Stimulated activated CD4-positive, alpha-beta T cell treated with anti-CD3 and anti-CD28 coated beads, TNF-alpha, amount 100 ng/mL, for 24 hours (primary cell): ENCODE measurements around the gene FBRSL1.
A peak's percentile ranks its signal among the peaks of the same experiment; 100 is the strongest.
"Not testable (repeated sequence)": the region's sequence is repeated elsewhere in the genome, so short reads cannot be mapped to it uniquely, and the experiment has no call there.

Source experiments
- DNase-seq, 3 experiments: peaks; one replicate each; pipeline ENCODE4 v3.0.0-alpha.2; 2020; ENCODE audit warnings: low read depth in 3 of 3

FBRSL1 gene

DNA sequence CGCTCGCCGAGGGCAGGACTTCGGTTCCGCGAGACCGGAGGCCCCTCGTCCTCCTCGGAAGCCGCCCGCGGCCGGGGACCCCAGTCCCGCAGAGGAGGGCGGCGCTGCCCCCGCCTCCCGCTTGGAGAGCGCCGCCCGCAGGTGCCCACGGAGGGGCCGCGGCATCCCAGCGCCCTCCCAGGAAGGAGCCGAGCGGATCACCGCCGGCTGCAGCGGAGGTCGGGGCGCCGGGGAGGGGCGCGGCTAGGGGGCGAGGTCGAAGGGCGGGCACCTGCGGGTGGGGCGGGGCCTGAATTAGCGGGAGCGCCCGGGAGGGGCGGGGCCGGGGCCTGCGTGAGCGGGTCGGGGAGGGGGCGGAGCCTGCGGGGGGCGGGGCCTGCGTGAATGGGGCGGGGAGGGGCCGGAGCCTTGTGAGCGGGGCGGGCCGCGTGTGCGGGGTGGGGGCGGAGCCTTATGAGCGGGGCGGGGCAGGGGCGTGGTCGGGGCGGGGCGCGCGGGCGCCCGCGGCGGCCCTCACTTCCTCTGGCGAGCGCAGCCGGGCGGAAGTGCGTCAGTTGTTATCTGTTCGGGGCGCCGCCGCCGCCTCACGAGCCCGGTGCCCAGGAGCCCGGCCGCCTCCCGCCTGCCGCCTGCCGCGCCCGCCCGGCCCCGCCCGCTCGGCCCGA, at the start of gene FBRSL1:
Gene FBRSL1 (plus strand): TSS at position 550 of the 665 bp plus-strand sequence.
- peak; percentile 81 to 90 (median 84) for DNase-seq

DNA sequence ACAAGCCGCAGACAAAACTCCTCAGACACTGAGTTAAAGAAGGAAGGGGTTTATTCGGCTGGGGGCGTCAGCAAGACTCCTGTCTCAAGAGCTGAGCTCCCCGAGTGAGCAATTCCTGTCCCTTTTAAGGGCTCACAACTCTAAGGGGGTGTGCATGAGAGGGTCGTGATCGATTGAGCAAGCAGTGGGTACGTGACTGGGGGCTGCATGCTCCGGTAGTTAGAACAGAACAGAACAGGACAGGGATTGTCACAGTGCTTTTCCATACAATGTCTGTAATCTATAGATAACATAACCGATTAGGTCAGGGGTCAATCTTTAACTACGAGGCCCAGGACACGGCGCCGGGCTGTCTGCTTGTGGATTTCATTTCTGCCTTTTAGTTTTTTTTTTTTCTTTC, 49.5 kb upstream of the FBRSL1 start:
- DNase-seq: not testable (repeated sequence)

GRCh38 chr12:132441871-132442863, 47.8 kb upstream of the FBRSL1 start:
- DNase-seq: no peak

DNA sequence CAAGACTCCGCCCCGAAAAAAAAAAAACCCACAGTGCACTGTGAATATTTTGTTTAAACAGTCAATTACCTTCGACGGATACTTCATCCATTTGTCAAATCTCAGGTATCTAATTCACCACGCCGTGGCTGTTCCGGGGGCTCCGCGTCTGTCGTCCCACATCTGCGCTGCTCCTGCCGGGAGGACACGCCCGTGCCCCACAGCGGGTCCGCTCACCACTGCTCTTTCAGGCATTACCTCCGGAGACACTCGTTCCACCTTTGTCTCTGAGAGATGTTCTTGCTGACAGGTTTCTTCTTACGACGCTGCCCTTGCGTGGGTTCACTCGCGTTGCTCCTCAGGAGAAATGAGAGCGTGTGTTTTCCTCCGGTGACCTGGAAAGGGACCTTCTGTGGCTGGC, 46.9 kb upstream of the FBRSL1 start:
- DNase-seq: no peak

GRCh38 chr12:132444283-132444682, 45.7 kb upstream of the FBRSL1 start:
- DNase-seq: no peak

DNA sequence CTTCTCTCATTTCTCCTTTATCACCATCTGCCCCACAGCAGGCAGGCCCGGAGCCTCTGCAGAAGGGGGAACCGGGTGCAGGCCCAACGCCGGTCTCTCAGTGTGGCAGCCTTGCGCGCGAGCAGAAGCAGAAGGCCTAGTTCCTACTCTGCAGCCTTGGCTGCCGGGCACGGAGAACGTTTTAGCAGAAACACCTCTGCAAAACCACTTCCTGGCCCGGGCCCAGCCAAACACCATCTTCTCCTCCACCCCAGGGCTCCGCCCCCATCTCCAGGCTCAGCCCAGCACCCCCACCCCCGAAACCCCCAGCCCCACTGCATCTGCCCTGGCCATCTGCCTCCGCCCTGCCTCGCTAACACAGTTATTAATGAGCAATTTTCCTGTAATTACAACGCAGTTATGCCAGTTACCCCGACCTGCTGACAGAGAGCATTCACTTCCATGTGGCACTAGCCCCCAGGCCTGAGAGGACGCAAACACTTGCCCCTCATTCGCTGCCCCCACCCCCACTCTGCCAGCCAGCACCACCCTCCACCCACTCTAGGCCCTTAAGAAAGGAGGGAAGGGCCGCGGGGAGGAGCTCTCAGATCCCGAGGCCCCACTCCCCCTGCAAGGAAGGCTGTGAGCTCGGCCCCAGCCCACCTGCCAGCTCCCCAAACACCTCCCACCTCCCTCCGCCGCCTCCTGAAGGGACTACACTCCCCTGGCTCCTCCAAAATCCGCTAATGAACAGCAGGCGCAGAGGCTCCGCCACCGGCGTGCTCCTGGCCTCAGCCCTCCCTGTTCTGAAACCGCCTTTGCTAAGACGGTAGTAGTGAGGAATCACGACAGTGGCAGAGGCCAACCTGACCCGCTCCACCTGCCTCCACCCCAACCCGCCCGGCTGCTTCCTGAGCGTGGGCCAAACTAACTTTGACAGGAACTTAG, 44.7 kb upstream of the FBRSL1 start:
- peak; percentile 57 to 81 (median 67) for DNase-seq

DNA sequence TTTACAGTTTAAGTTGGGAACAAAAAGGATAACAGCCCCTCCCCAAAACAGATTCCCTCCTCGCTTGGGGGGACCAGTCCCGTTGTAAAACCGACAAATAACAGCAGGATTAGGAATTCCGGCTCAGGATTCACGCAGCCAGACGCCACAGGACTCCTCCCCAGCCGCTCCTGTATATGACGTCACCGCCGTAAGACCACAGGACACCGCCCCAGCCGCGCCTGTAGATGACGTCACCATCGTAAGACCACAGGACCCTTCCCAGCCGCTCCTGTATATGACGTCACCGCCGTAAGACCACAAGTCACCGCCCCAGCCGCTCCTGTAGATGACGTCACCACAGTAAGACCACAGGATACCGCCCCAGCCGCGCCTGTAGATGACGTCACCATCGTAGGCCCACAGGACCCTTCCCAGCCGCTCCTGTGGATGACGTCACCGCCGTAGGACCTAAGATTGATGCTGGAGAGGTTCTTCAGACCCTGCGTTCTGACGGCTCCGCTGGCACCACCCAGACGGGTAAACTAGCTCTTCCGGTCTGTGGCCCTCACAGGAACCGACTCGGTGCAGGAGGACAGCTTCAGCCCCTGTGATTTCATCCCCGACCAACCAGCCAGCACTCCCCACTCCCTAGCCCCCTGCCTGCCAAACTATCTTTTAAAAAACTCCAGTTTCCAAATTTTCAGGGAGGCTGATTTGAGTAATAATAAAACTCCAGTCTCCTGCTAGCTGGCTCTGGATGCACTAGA, 43.9 kb upstream of the FBRSL1 start:
- DNase-seq: peak in 2 of 3 experiments; percentile 30 to 44

DNA sequence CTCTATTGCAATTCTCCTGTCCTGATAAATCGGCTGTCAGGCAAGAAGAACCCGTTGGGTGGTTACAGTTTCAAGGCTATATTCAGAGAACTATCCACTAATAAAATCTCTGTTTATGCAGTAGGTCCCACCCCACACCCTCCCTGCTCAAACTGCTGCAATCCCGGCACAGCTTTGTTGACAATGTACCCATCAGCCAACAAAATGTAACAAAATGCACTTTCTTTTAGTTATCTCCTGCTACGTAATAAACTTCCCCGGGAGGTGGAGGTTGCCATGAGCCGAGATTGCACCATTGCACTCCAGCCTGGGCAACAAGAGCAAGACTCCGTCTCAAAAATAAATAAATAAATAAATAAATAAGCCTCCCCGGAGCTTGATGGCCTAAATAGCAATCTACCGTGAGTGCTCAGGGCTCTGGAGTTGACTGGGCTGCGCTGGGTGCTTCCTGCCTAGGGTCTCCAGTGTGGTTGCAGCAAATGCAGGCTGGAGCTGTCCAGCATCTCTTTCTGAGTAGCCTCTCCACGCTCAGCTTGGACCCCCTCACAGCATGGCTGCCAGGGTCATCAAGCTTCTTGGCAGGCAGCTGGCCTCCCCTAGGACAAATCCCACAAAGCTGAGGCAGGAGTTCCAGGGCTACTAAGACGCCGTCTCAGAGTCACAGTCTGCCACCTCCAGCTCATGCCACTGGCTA, 43.2 kb upstream of the FBRSL1 start:
- DNase-seq: no peak

DNA sequence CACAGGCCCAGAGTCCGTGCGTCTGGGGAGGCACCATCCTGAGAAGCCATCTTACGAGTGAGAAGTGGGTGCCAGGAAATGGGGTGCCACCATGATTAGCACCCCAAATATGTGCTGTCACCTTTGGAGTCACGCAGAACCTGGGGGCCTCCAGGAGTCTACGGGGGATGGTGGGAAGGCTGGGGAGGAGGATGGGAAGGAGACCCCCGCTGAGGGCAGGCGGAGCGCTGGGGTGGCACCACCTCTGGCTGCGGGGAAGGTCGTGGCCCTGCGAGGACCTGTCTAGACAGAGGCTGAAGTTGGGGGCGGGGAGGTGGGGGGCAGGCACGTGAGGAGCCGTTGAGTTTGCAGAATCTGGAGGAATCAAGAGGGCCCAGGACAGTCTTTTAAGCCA, 42.6 kb upstream of the FBRSL1 start:
- DNase-seq: no peak

DNA sequence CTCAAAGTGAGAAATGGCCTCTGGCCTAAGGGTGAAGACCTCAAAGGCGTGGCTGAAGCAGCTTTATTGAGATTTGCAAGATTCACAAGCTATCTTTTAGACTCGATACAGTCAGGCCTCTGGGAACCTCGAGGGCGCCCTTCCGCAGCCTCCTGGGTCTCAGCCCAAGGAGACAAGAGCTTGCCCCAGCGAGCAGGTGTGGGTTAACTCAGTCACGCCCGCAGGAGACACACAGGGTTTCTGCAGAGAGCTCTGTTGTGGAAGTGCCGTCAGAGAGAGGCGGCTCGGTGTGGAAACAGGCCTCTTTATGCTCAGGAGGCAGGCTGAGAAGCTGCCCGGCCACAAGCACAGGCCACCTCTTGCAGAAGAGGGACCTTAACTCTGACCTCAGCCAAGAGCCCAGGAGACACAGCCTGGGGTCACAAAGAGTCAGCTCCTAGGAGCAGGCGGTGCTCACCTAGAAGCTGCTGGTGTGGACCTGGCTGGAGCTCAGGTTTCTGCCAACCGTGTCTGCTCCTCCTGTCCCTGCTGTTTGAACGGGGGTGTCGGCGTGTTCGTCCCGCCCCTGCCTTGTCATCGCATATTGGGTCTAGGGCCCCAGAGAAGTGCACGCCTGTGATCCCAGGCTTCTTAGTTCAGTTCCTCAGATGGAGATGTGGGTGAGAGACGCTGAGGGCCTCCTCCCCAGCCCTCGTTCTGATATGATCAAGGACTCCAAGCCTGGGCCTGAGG, 42.1 kb upstream of the FBRSL1 start:
- DNase-seq: no peak

DNA sequence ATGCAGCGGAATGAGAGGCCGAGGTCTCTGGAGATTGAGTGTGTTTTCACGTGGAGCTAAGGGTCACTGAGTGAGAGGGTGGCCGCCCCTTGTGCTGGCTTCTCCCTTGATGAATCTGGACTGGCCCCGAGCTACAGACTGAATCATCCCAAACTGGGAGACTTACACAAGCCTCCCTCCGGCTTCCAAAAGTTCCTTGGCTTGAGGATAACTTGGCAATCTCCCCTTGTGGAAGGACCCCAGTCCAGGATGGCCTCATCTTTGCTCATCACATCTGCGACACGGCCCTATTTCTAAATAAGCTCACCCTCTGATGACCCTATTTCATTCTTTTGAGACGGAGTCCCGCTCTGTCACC, 41.5 kb upstream of the FBRSL1 start:
- no peak for DNase-seq

DNA sequence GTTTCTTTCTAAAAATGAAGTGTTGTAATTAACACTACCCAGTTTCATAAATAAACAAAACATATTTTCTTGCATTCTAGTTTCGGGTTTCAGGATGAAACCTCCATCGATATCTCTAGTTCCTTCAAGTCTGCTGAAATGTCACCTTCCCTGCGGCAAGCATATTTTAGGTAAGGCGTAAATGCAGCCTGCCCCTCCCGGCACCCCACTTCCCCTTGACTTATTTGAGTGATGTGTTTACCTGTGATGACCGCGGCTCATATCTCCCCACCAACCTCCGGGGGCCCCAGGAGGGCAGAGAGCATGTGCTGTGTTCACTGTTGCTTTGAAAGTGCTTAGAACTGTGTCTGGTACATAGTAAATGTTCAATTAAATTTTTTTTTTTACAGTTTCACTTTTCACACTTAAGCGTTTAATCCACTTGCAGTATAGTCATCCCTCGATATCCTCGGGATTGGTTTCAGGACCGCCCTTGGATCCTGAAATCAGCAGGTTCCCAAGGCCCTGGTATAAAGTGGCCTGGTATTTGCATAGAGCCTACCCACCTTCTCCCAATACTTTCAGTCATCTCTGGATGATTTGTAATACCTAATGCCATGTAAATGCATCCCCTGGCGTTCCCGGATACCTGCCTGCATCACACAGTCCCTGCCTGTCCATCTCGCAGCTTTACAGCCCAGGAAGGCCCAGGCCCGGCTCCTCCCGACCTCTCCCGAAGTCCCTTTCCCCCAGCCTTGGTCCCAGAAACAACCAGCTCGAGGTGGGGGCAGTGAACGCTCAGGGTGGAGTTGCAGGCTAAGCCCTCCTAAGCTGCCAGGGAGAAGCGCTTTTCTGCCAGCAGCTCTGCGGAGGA, 40.2 kb upstream of the FBRSL1 start:
- no peak for DNase-seq

GRCh38 chr12:132450418-132451171, 39.4 kb upstream of the FBRSL1 start:
- DNase-seq: no peak

GRCh38 chr12:132451172-132451835, 38.6 kb upstream of the FBRSL1 start:
- no peak for DNase-seq

DNA sequence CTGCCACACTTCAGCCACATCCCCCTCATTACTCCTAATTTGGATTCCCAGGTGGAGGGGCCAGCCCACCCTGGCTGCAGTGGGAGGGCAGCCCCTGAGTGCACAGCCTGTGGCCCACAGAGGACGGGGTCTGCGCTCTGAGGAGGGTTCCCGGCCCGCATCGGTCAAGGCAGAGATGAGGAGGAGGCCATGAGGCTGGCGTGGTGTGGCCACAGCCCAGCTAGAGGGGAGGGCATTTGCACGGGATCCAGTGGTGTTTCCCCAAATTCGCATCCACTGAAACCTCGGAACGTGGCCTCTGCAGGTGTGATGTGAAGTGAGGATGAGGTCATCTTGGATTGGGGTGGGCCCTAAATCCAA, 38.1 kb upstream of the FBRSL1 start:
- DNase-seq: no peak

- DNase-seq: no peak
These were observed 37.2 kb upstream of the FBRSL1 start for GRCh38 chr12:132452596-132453350.
